ENCODE measurements around the gene REPS2. TPM values are rescaled to one million over a fixed set of nuclear protein-coding genes. Genes with fewer than 3 reads are reported as not detected.

REPS2 gene
- polyA plus RNA-seq, 3 donors, result 2.1 to 4.7 (median 3.6) TPM

DNA sequence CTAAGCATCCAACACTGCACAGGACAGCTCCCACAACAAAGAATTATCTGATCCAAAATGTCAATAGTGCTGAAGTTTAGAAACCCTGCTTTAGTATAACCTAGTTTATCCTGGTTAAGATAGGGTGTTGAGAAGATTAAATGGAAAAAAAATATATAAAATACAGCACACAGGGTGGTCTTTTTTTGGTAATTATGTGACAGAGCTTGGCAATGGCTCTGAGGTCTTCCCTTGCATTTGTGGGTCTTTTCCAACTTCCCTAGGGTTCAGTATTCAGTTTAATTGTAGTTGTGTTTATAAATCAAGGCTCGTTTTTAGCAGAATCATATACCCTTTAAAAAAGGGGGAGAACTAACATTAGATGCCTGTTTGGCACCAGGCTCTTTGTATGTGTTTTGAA lies 36.6 kb downstream of the REPS2 start:
- no peak overlapping the region for H3K4me3 ChIP-seq (replicated peaks in 1 of 3; ENCODE audit: low read depth in 2 of 3, low read length in 3 of 3)
- WGBS (ENCODE audit: insufficient coverage), result no CpG with 5 or more reads among the region's 1 CpG
- no peak overlapping the region for H3K4me2 ChIP-seq (replicated peaks; ENCODE audit: extremely low read depth, low read length, poor library complexity, severe bottlenecking)
- Mint-ChIP-seq H3K27ac (no peak overlapping the region), H3K4me3 (no peak overlapping the region), H3K4me1 (no peaks in the 10 kb centered on the region), H3K27me3 (ENCODE audit: low read depth in 3 of 3) (peaks cover 0 to 32% (median 0%) of the 10 kb centered on the region in 3 donors), H3K36me3 (peaks cover 0 to 4% of the 10 kb centered on the region in 2 donors), H3K9me3 (peaks cover 0 to 10% (median 2%) of the 10 kb centered on the region in 7 donors)
- intact Hi-C loops (cut with micrococcal nuclease), result no loop called here
- no peak for TF ChIP-seq CTCF (IDR thresholded peaks at IDR 0.05)
- no peak overlapping the region for H2AFZ ChIP-seq (ENCODE audit: insufficient read depth, low read depth, low read length, poor library complexity, severe bottlenecking)
- no peaks in the 10 kb centered on the region for H4K20me1 ChIP-seq (ENCODE audit: insufficient read depth, low read length)
- no peaks in the 10 kb centered on the region for H3K79me2 ChIP-seq (ENCODE audit: insufficient read depth, low read length)
- H3K4me1 ChIP-seq (ENCODE audit: control insufficient read depth in 1 of 2, insufficient read depth in 2 of 2, low read length in 2 of 2), result no peaks in the 10 kb centered on the region
- H3K27me3 ChIP-seq (ENCODE audit: control insufficient read depth in 2 of 2, insufficient read depth in 2 of 2, low read length in 2 of 2), result peaks cover 0 to 17% of the 10 kb centered on the region in 2 donors
- peaks cover 0 to 3% of the 10 kb centered on the region in 2 donors for H3K9me3 ChIP-seq (replicated peaks in 1 of 2; ENCODE audit: control insufficient read depth in 1 of 2, insufficient read depth in 1 of 2, low read length in 2 of 2)
- no peak overlapping the region for H3K9ac ChIP-seq (ENCODE audit: insufficient read depth, low read length, poor library complexity, severe bottlenecking)
- no peak for DNase-seq
- H3K27ac ChIP-seq (ENCODE audit: low read depth in 1 of 2, low read length in 2 of 2), result no peak overlapping the region
- no peaks in the 10 kb centered on the region for H3K36me3 ChIP-seq (replicated peaks in 1 of 2; ENCODE audit: control insufficient read depth in 1 of 2, insufficient read depth in 2 of 2, low read length in 2 of 2)

GRCh38 chrX:16985286-16985685 lies 38.8 kb downstream of the REPS2 start:
- Histone ChIP-seq H3K9me3 (replicated peaks in 1 of 2; ENCODE audit: control insufficient read depth in 1 of 2, insufficient read depth in 1 of 2, low read length in 2 of 2) (peaks cover 0 to 4% of the 10 kb centered on the region in 2 donors), H3K27ac (ENCODE audit: low read depth in 1 of 2, low read length in 2 of 2) (no peak overlapping the region), H3K9ac (ENCODE audit: insufficient read depth, low read length, poor library complexity, severe bottlenecking) (no peak overlapping the region), H2AFZ (ENCODE audit: insufficient read depth, low read depth, low read length, poor library complexity, severe bottlenecking) (no peak overlapping the region), H3K36me3 (replicated peaks in 1 of 2; ENCODE audit: control insufficient read depth in 1 of 2, insufficient read depth in 2 of 2, low read length in 2 of 2) (no peaks in the 10 kb centered on the region), H3K27me3 (ENCODE audit: control insufficient read depth in 2 of 2, insufficient read depth in 2 of 2, low read length in 2 of 2) (peaks cover 0 to 22% of the 10 kb centered on the region in 2 donors), H3K4me1 (ENCODE audit: control insufficient read depth in 1 of 2, insufficient read depth in 2 of 2, low read length in 2 of 2) (no peaks in the 10 kb centered on the region), H4K20me1 (ENCODE audit: insufficient read depth, low read length) (no peaks in the 10 kb centered on the region), H3K79me2 (ENCODE audit: insufficient read depth, low read length) (no peaks in the 10 kb centered on the region), H3K4me3 (replicated peaks in 1 of 3; ENCODE audit: low read depth in 2 of 3, low read length in 3 of 3) (no peak overlapping the region), H3K4me2 (replicated peaks; ENCODE audit: extremely low read depth, low read length, poor library complexity, severe bottlenecking) (no peak overlapping the region)
- peaks cover 0 to 14% (median 2%) of the 10 kb centered on the region in 7 donors for H3K9me3 Mint-ChIP-seq
- no peak for TF ChIP-seq CTCF (IDR thresholded peaks at IDR 0.05)
- no CpG with 5 or more reads among the region's 3 CpGs for WGBS (ENCODE audit: insufficient coverage)
- no peak overlapping the region for H3K27ac Mint-ChIP-seq
- H3K4me3 Mint-ChIP-seq, result no peak overlapping the region
- H3K4me1 Mint-ChIP-seq, result no peaks in the 10 kb centered on the region
- peaks cover 0 to 31% (median 0%) of the 10 kb centered on the region in 3 donors for H3K27me3 Mint-ChIP-seq (ENCODE audit: low read depth in 3 of 3)
- H3K36me3 Mint-ChIP-seq, result peaks cover 0 to 4% of the 10 kb centered on the region in 2 donors
- intact Hi-C loops (cut with micrococcal nuclease), result no loop called here
- no peak for DNase-seq
